Measurements from ENCODE around the gene IGFN1. TPM values are rescaled to one million over a fixed set of nuclear protein-coding genes. Genes with fewer than 3 reads are reported as not detected.
"Not testable (repeated sequence)": the region's sequence is repeated elsewhere in the genome, so short reads cannot be mapped to it uniquely, and the experiment has no call there.

IGFN1 gene
- total RNA-seq, 3 donors from 2014 or later = 0.03 to 0.32 (median 0.10) TPM

- ATAC-seq (no peak), DNase-seq (no peak)
- TF ChIP-seq CTCF (IDR thresholded peaks at IDR 0.05) = no peak
- Histone ChIP-seq H3K4me1 (ENCODE audit: low read depth) (peaks cover 8% of the 10 kb centered on the region), H3K36me3 (ENCODE audit: low read depth) (no peaks in the 10 kb centered on the region), H3K4me3 (no peak overlapping the region), H3K9me3 (no peaks in the 10 kb centered on the region)
- intact Hi-C loops (cut with DNase I, micrococcal nuclease) = no loop called here
These were observed 34.3 kb upstream of the IGFN1 start for GRCh38 chr1:201156346-201156745.

- H3K9me3 ChIP-seq = no peaks in the 10 kb centered on the region
- no peaks in the 10 kb centered on the region for H3K36me3 ChIP-seq (ENCODE audit: low read depth)
- TF ChIP-seq CTCF (IDR thresholded peaks at IDR 0.05) = no peak
- no peak for DNase-seq
- peaks cover 8% of the 10 kb centered on the region for H3K4me1 ChIP-seq (ENCODE audit: low read depth)
- intact Hi-C loops (cut with DNase I, micrococcal nuclease) = no loop called here
- no peak overlapping the region for H3K4me3 ChIP-seq
- ATAC-seq = no peak
These were observed 33.8 kb upstream of the IGFN1 start for GRCh38 chr1:201156819-201157218.

GRCh38 chr1:201157949-201158348, 32.7 kb upstream of the IGFN1 start:
- peaks cover 8% of the 10 kb centered on the region for H3K4me1 ChIP-seq (ENCODE audit: low read depth)
- H3K36me3 ChIP-seq (ENCODE audit: low read depth) = no peaks in the 10 kb centered on the region
- DNase-seq = no peak
- TF ChIP-seq CTCF (IDR thresholded peaks at IDR 0.05) = no peak
- no peaks in the 10 kb centered on the region for H3K9me3 ChIP-seq
- intact Hi-C loops (cut with DNase I, micrococcal nuclease) = no loop called here
- ATAC-seq = no peak
- no peak overlapping the region for H3K4me3 ChIP-seq

- intact Hi-C loops (cut with DNase I, micrococcal nuclease); H3K4me3 ChIP-seq; DNase-seq; ATAC-seq; H3K4me1 ChIP-seq (ENCODE audit: low read depth); H3K9me3 ChIP-seq; H3K36me3 ChIP-seq (ENCODE audit: low read depth): not testable (repeated sequence)
These were observed 27.6 kb upstream of the IGFN1 start for GRCh38 chr1:201163036-201163435.

- no peak overlapping the region for H3K4me3 ChIP-seq
- intact Hi-C loops (cut with DNase I, micrococcal nuclease) = no loop called here
- no peaks in the 10 kb centered on the region for H3K4me1 ChIP-seq (ENCODE audit: low read depth)
- no peaks in the 10 kb centered on the region for H3K36me3 ChIP-seq (ENCODE audit: low read depth)
- DNase-seq (no peak), ATAC-seq (no peak)
- TF ChIP-seq CTCF (IDR thresholded peaks at IDR 0.05) = no peak
- no peaks in the 10 kb centered on the region for H3K9me3 ChIP-seq
These were observed 26.9 kb upstream of the IGFN1 start for GRCh38 chr1:201163707-201164106.

GRCh38 chr1:201164645-201165044, 26.0 kb upstream of the IGFN1 start:
- Histone ChIP-seq H3K9me3 (no peaks in the 10 kb centered on the region), H3K4me3 (no peak overlapping the region), H3K4me1 (ENCODE audit: low read depth) (no peaks in the 10 kb centered on the region), H3K36me3 (ENCODE audit: low read depth) (no peaks in the 10 kb centered on the region)
- ATAC-seq (peak; percentile 36), DNase-seq (no peak)
- intact Hi-C loops (cut with DNase I, micrococcal nuclease) = no loop called here
- no peak for TF ChIP-seq CTCF (IDR thresholded peaks at IDR 0.05)

All from mucosa of descending colon (tissue), 3 donors.